Ishikawa (cell line): ENCODE results near the gene ST6GALNAC2.

ENCODE experiments used
- EP300 ChIP-seq: IDR thresholded peaks from 2 replicates; pipeline ENCODE4 v1.6.1; 2012; ENCODE audit warnings: borderline replicate concordance
- TAF1 ChIP-seq: IDR thresholded peaks from 2 replicates; pipeline ENCODE4 v1.6.1; 2012; ENCODE audit warnings: low read depth, mild to moderate bottlenecking
- USF1 ChIP-seq: IDR thresholded peaks from 2 replicates; pipeline ENCODE4 v1.6.1; 2012
- YY1 ChIP-seq: IDR thresholded peaks from 2 replicates; pipeline ENCODE4 v1.6.1; 2012; ENCODE audit warnings: low read depth
- TF ChIP-seq, protein P1 (sequence below): IDR thresholded peaks from 2 replicates; pipeline ENCODE4 v1.6.1; 2012

DNA sequence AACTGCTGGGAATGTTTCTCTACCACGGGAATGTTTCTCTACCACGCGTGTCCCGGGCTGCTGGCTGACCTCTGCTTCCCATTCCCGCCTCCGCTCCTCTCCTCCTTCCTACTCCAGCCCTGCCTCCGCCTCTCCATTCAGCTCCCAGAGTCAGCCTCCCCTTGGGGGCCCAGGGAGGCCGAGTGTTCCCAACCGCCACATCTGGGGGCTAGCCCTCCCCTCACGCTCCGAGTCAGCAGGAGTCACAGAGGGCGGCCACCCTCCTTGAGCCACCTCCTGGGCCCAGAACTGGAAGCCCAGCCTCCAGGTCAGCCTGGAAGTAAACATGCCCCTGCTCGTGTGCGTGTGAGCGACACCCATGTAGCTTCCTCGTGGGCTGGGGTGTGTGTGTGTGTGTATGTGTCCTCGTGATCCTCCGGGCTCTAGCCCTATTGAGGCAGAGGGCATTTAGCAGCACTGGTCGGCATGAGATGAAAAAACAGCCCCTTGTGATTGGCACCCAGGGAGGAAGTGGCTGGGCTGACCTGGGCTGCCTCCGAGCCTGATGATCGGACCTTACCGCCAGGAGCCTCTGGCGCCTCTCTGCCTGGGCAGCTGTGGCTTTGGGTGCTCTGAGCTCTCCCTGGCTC, 55.5 kb downstream of the ST6GALNAC2 start:
- TF ChIP-seq YY1 = no peak
- TF ChIP-seq, protein P1, sequence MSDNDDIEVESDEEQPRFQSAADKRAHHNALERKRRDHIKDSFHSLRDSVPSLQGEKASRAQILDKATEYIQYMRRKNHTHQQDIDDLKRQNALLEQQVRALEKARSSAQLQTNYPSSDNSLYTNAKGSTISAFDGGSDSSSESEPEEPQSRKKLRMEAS = no peak
- TF ChIP-seq USF1 = no peak
- TF ChIP-seq EP300 = no peak
- no peak for TF ChIP-seq TAF1
